ENCODE data around the gene DDR1.

- no peak for TF ChIP-seq EZH2 (IDR thresholded peaks at IDR 0.05)
- TF ChIP-seq CTCF (IDR thresholded peaks at IDR 0.05): no peak
- TF ChIP-seq EZH2phosphoT487 (IDR thresholded peaks at IDR 0.05): no peak
Measured at GRCh38 chr6:30847971-30848436, 36.3 kb upstream of the DDR1 start.

All from neural progenitor cell (in vitro differentiated cells).